HepG2 (cell line): ENCODE results near the gene CCDC116. TPM values are rescaled to one million over a fixed set of nuclear protein-coding genes. Genes with fewer than 3 reads are reported as not detected.

Experiments used
- ARID5B ChIP-seq: IDR thresholded peaks from 2 replicates; pipeline ENCODE4 v1.4.0; 2020; ENCODE audit warnings: mild to moderate bottlenecking, missing genetic modification reagents
- FOXJ3 ChIP-seq: sonication (generic); formaldehyde crosslinking; IDR thresholded peaks from 2 replicates; pipeline ENCODE4 v1.4.0; 2020; ENCODE audit warnings: missing genetic modification reagents, mild to moderate bottlenecking, borderline replicate concordance
- KLF16 ChIP-seq, 2 experiments: sonication (generic) in 1 of 2; formaldehyde crosslinking in 1 of 2; IDR thresholded peaks; 2 replicates each; pipeline versions ENCODE4 v1.6.1 to v1.8.0; 2016 to 2023; ENCODE audit warnings: missing genetic modification reagents in 2 of 2, missing compliant biosample characterization in 1 of 2
- MAFG ChIP-seq: sonication (generic); formaldehyde crosslinking; IDR thresholded peaks from 2 replicates; pipeline ENCODE4 v1.5.1; 2020; ENCODE audit warnings: mild to moderate bottlenecking, missing genetic modification reagents
- MXI1 ChIP-seq: IDR thresholded peaks from 3 replicates; pipeline ENCODE4 v1.6.1; 2012; ENCODE audit warnings: low read depth, low read length, inconsistent platforms, borderline replicate concordance
- MYNN ChIP-seq: sonication (generic); formaldehyde crosslinking; IDR thresholded peaks from 2 replicates; pipeline ENCODE4 v1.4.0; 2020; ENCODE audit warnings: mild to moderate bottlenecking, low read depth, missing genetic modification reagents
- NCOA2 ChIP-seq: sonication (generic); formaldehyde crosslinking; IDR thresholded peaks from 2 replicates; pipeline ENCODE4 v1.8.0; 2022; ENCODE audit warnings: inconsistent platforms
- NFRKB ChIP-seq: fragments of 450-650 bp; IDR thresholded peaks from 2 replicates; pipeline ENCODE4 v1.6.1; 2017
- NKX3-1 ChIP-seq: sonication (generic); formaldehyde crosslinking; IDR thresholded peaks from 2 replicates; pipeline ENCODE4 v1.5.0; 2020; ENCODE audit warnings: missing genetic modification reagents
- PHF8 ChIP-seq: sonication (generic); formaldehyde crosslinking; IDR thresholded peaks from 2 replicates; pipeline ENCODE4 v1.5.0; 2020; ENCODE audit warnings: missing genetic modification reagents
- PRDM4 ChIP-seq: sonication (generic); formaldehyde crosslinking; IDR thresholded peaks from 2 replicates; pipeline ENCODE4 v1.9.0; 2021; ENCODE audit warnings: missing genetic modification reagents, borderline replicate concordance
- TARDBP ChIP-seq: sonication (generic); formaldehyde crosslinking; IDR thresholded peaks from 2 replicates; pipeline ENCODE4 v1.8.0; 2022; ENCODE audit warnings: mild to moderate bottlenecking, missing genetic modification reagents
- TCF7L2 ChIP-seq: IDR thresholded peaks from 2 replicates; pipeline ENCODE4 v1.6.1; 2011; ENCODE audit warnings: mild to moderate bottlenecking, low read depth, low read length, moderate library complexity
- TOPORS ChIP-seq: sonication (generic); formaldehyde crosslinking; IDR thresholded peaks from 2 replicates; pipeline ENCODE4 v1.8.0; 2023; ENCODE audit warnings: mild to moderate bottlenecking, missing genetic modification reagents
- ZBTB4 ChIP-seq: sonication (generic); formaldehyde crosslinking; IDR thresholded peaks from 2 replicates; pipeline ENCODE4 v1.4.0; 2020; ENCODE audit warnings: missing genetic modification reagents, mild to moderate bottlenecking, borderline replicate concordance
- ZGPAT ChIP-seq: IDR thresholded peaks from 2 replicates; pipeline ENCODE4 v1.6.1; 2016; ENCODE audit warnings: mild to moderate bottlenecking
- ZNF672 ChIP-seq: sonication (generic); formaldehyde crosslinking; IDR thresholded peaks from 2 replicates; pipeline ENCODE4 v1.8.1; 2022; ENCODE audit warnings: missing genetic modification reagents
- polyA plus RNA-seq, 8 experiments: library from polyadenylated mRNA; depleted of rRNA in 3 of 8; stranded (reverse) in 7 of 8; unstranded in 1 of 8; fragments of >200 nt; fragmentation: Illumina TruSeq in 4 of 8; extraction: Trizol in 4 of 8; gene quantifications; 2 replicates each; pipeline versions ENCODE4 v1.2.1 to v1.2.3, GENCODE V29; 2011 to 2016; ENCODE audit warnings: low read depth in 4 of 8, missing spikeins in 1 of 8, mixed read lengths in 1 of 8; ENCODE audit not compliant: insufficient read depth in 1 of 8
- total RNA-seq, 5 experiments: library from RNA; depleted of rRNA; stranded (reverse); fragments of >200 nt; fragmentation: Illumina TruSeq; extraction: Trizol; gene quantifications; 2 replicates each; pipeline ENCODE4 v1.2.3, GENCODE V29; 2016; ENCODE audit warnings: low read depth in 1 of 5

The CCDC116 gene
- total and polyA plus RNA-seq, 2 of the 13 experiments (the other 11 are each of a cell fraction or from before 2014, with no cell fraction given) = 0.15 to 0.33 TPM

- TF ChIP-seq ZNF672 (CRISPR knock-in tag) (no peak), ZGPAT (CRISPR knock-in tag) (peak; percentile 90), NCOA2 (CRISPR knock-in tag) (peak; percentile 47), MXI1 (peak; percentile 94), PRDM4 (CRISPR knock-in tag) (no peak), KLF16 (CRISPR knock-in tag; IDR thresholded peaks at IDR 0.05) (peak in 1 of 2 experiments; percentile 79; a peak in 2 of 4 replicates), MYNN (CRISPR knock-in tag) (peak; percentile 97), MAFG (no peak), FOXJ3 (CRISPR knock-in tag) (peak; percentile 72), NFRKB (no peak), TOPORS (CRISPR knock-in tag) (peak; percentile 27; the same call in 1 of the 2 replicates), ZBTB4 (CRISPR knock-in tag) (peak; percentile 85; the same call in 1 of the 2 replicates), TCF7L2 (no peak), PHF8 (CRISPR knock-in tag) (peak; percentile 95), TARDBP (CRISPR knock-in tag) (peak; percentile 45; the same call in 1 of the 2 replicates), NKX3-1 (CRISPR knock-in tag) (peak; percentile 94), ARID5B (CRISPR knock-in tag) (peak; percentile 54; the same call in 1 of the 2 replicates)
Observed at GRCh38 chr22:21629255-21630149, 3.1 kb upstream of the CCDC116 start, which contains the start of gene YDJC (continued).
